CD4-positive, alpha-beta T cell treated with Interleukin-10 for 1 hour (primary cell): ENCODE results near the gene EBF3.

Experiments
- DNase-seq: peaks from one replicate; pipeline ENCODE4 v3.0.0-alpha.2; 2020

The EBF3 gene

GRCh38 chr10:129849452-129849750 is 114.7 kb downstream of the EBF3 start:
- no peak for DNase-seq

GRCh38 chr10:129848696-129849451 is 115.2 kb downstream of the EBF3 start:
- DNase-seq = no peak

GRCh38 chr10:129847741-129848483 is 116.2 kb downstream of the EBF3 start:
- no peak for DNase-seq

GRCh38 chr10:129846991-129847391 is 117.1 kb downstream of the EBF3 start:
- DNase-seq = no peak

GRCh38 chr10:129845111-129845753 is 118.8 kb downstream of the EBF3 start:
- DNase-seq = no peak

- DNase-seq = no peak
Observed at GRCh38 chr10:129844216-129844766, 119.8 kb downstream of the EBF3 start.

- DNase-seq = no peak
Observed at GRCh38 chr10:129843702-129844101, 120.4 kb downstream of the EBF3 start.

GRCh38 chr10:129843131-129843541 is 120.9 kb downstream of the EBF3 start:
- no peak for DNase-seq

GRCh38 chr10:129842031-129842430 is 122.0 kb downstream of the EBF3 start:
- DNase-seq = no peak

GRCh38 chr10:129841590-129841989 is 122.5 kb downstream of the EBF3 start:
- DNase-seq = no peak

- DNase-seq = no peak
Observed at GRCh38 chr10:129841071-129841470, 123.0 kb downstream of the EBF3 start.

- no peak for DNase-seq
Observed at GRCh38 chr10:129840196-129840590, 123.9 kb downstream of the EBF3 start.

- no peak for DNase-seq
Observed at GRCh38 chr10:129839285-129840195, 124.5 kb downstream of the EBF3 start.

- DNase-seq = no peak
Observed at GRCh38 chr10:129838794-129839193, 125.3 kb downstream of the EBF3 start.

GRCh38 chr10:129837909-129838582 is 126.0 kb downstream of the EBF3 start:
- no peak for DNase-seq

GRCh38 chr10:129836253-129836652 is 127.8 kb downstream of the EBF3 start:
- no peak for DNase-seq

- no peak for DNase-seq
Observed at GRCh38 chr10:129833994-129834739, 129.9 kb downstream of the EBF3 start.

GRCh38 chr10:129833468-129833950 is 130.6 kb downstream of the EBF3 start:
- no peak for DNase-seq

GRCh38 chr10:129832573-129833467 is 131.3 kb downstream of the EBF3 start:
- DNase-seq = no peak

GRCh38 chr10:129831150-129831549 is 132.9 kb downstream of the EBF3 start:
- no peak for DNase-seq
